MCF 10A (cell line): ENCODE results near the gene LTBR. TPM values are rescaled to one million over a fixed set of nuclear protein-coding genes. Genes with fewer than 3 reads are reported as not detected.

Source experiments
- BruUV-seq: library from RNA; stranded (reverse); fragments of 400-500 nt; replicated peaks from 2 replicates; lab custom pipeline; 2021; lab: Mats Ljungman, UMichigan
- CTCF ChIA-PET: fragments of 300-600 bp; sonication (Branson Sonifier 250); formaldehyde crosslinking; extraction: SDS; loops from one replicate; lab custom pipeline; 2021; ENCODE audit warnings: antibody characterized with exemption, inconsistent platforms; lab: Yijun Ruan, JAX
- POLR2A ChIA-PET: fragments of 300-600, 350-650 bp; sonication (Branson Sonifier 250); formaldehyde crosslinking; extraction: SDS; loops from one replicate; lab custom pipeline; 2020; ENCODE audit warnings: antibody characterized with exemption, inconsistent platforms; lab: Yijun Ruan, JAX
- DNase-seq: peaks from one replicate; pipeline ENCODE4 v3.0.0-alpha.2; 2018; ENCODE audit not compliant: unreplicated experiment
- H3K27ac Mint-ChIP-seq: one replicate; pipeline ENCODE4 v1.8.0; 2022; ENCODE audit warnings: mild to moderate bottlenecking, low read depth, mixed read lengths; ENCODE audit not compliant: unreplicated experiment
- H3K27me3 Mint-ChIP-seq: one replicate; pipeline ENCODE4 v1.8.0; 2022; ENCODE audit warnings: mixed read lengths; ENCODE audit not compliant: insufficient read depth, unreplicated experiment
- H3K36me3 Mint-ChIP-seq: one replicate; pipeline ENCODE4 v1.8.0; 2022; ENCODE audit warnings: mild to moderate bottlenecking, moderate library complexity, mixed read lengths; ENCODE audit not compliant: insufficient read depth, unreplicated experiment
- H3K4me1 Mint-ChIP-seq: one replicate; pipeline ENCODE4 v1.8.0; 2022; ENCODE audit warnings: mixed read lengths; ENCODE audit not compliant: insufficient read depth, unreplicated experiment
- H3K4me3 Mint-ChIP-seq: one replicate; pipeline ENCODE4 v1.8.0; 2022; ENCODE audit warnings: mild to moderate bottlenecking, moderate library complexity, mixed read lengths; ENCODE audit not compliant: unreplicated experiment
- H3K9me3 Mint-ChIP-seq: one replicate; pipeline ENCODE4 v1.8.0; 2022; ENCODE audit warnings: mixed read lengths; ENCODE audit not compliant: unreplicated experiment
- intact Hi-C: fragments of 100-400 bp; cut with micrococcal nuclease; formaldehyde crosslinking; loops from 2 replicates; pipeline ENCODE4 v1.14.1; 2022
- total RNA-seq: library from RNA; stranded (reverse); gene quantifications from 2 replicates; pipeline ENCODE4 v1.2.3, GENCODE V29; 2022
- TF ChIP-seq, protein P1 (sequence below): fragments of 200-600 bp; IDR thresholded peaks from one replicate; pipeline ENCODE4 v1.8.0; 2022; ENCODE audit warnings: antibody characterized with exemption, mild to moderate bottlenecking; ENCODE audit not compliant: unreplicated experiment

Gene LTBR
- total RNA-seq, 1 experiment from 2014 or later, result 169 TPM

GRCh38 chr12:6386038-6386437 is 2.1 kb downstream of the LTBR start:
- Mint-ChIP-seq H3K4me3 (peak overlapping the region; percentile 94), H3K27ac (no peak overlapping the region)
- POLR2A ChIA-PET, result interaction anchor here (1.5 to 6.7 kb wide), 3 partner anchors 13 to 171 kb away, joined by 3 to 120 read pairs (median 14); partner anchors contain the start of gene SCNN1A

GRCh38 chr12:6386491-6386890 is 2.5 kb downstream of the LTBR start:
- H3K4me1 Mint-ChIP-seq, result peaks cover 30% of the 10 kb centered on the region
- H3K27me3 Mint-ChIP-seq, result no peaks in the 10 kb centered on the region
- BruUV-seq, result no TSS peak
- POLR2A ChIA-PET, result interaction anchor here (6.7 kb wide), 1 partner anchor 14 kb away, joined by 120 read pairs; the partner anchor contains the start of gene SCNN1A
- peak overlapping the region; percentile 94 for H3K4me3 Mint-ChIP-seq
- CTCF ChIA-PET, result interaction anchor here (0.9 kb wide), 1 partner anchor 37 kb away, joined by 3 read pairs; no protein-coding TSS in a partner anchor
- DNase-seq, result no peak
- no peaks in the 10 kb centered on the region for H3K9me3 Mint-ChIP-seq
- H3K27ac Mint-ChIP-seq, result no peak overlapping the region
- peaks cover 71% of the 10 kb centered on the region for H3K36me3 Mint-ChIP-seq
- TF ChIP-seq, protein P1, sequence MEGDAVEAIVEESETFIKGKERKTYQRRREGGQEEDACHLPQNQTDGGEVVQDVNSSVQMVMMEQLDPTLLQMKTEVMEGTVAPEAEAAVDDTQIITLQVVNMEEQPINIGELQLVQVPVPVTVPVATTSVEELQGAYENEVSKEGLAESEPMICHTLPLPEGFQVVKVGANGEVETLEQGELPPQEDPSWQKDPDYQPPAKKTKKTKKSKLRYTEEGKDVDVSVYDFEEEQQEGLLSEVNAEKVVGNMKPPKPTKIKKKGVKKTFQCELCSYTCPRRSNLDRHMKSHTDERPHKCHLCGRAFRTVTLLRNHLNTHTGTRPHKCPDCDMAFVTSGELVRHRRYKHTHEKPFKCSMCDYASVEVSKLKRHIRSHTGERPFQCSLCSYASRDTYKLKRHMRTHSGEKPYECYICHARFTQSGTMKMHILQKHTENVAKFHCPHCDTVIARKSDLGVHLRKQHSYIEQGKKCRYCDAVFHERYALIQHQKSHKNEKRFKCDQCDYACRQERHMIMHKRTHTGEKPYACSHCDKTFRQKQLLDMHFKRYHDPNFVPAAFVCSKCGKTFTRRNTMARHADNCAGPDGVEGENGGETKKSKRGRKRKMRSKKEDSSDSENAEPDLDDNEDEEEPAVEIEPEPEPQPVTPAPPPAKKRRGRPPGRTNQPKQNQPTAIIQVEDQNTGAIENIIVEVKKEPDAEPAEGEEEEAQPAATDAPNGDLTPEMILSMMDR, result no peak
- intact Hi-C loops, result no loop called here

More at GRCh38 chr12:6386038-6386437, 2.1 kb downstream of the LTBR start:
- peaks cover 67% of the 10 kb centered on the region for H3K36me3 Mint-ChIP-seq
- DNase-seq, result no peak
- CTCF ChIA-PET, result interaction anchor here (0.8 to 4.2 kb wide), 4 partner anchors 13 to 63 kb away, joined by 3 to 23 read pairs (median 4); partner anchors contain the start of gene SCNN1A
- TF ChIP-seq, protein P1, result no peak
- H3K4me1 Mint-ChIP-seq, result peaks cover 33% of the 10 kb centered on the region
- H3K27me3 Mint-ChIP-seq, result no peaks in the 10 kb centered on the region
- H3K9me3 Mint-ChIP-seq, result no peaks in the 10 kb centered on the region
- intact Hi-C loops, result no loop called here
- BruUV-seq, result no TSS peak

- no peaks in the 10 kb centered on the region for H3K27me3 Mint-ChIP-seq
- TF ChIP-seq, protein P1, result no peak
- no peak for DNase-seq
- intact Hi-C loops, result no loop called here
- H3K36me3 Mint-ChIP-seq, result peaks cover 82% of the 10 kb centered on the region
- H3K27ac Mint-ChIP-seq, result no peak overlapping the region
- peaks cover 29% of the 10 kb centered on the region for H3K4me1 Mint-ChIP-seq
- H3K9me3 Mint-ChIP-seq, result no peaks in the 10 kb centered on the region
- BruUV-seq, result no TSS peak
- CTCF ChIA-PET, result interaction anchor here (0.5 to 2.0 kb wide), 3 partner anchors 36 to 1442 kb away, joined by 3 to 9 read pairs (median 3); no protein-coding TSS in a partner anchor
- no peak overlapping the region for H3K4me3 Mint-ChIP-seq
- POLR2A ChIA-PET, result interaction anchor here (0.7 kb wide), 3 partner anchors 13 to 31 kb away, joined by 3 to 4 read pairs (median 3); no protein-coding TSS in a partner anchor
Observed at GRCh38 chr12:6387541-6387940, 3.6 kb downstream of the LTBR start.

GRCh38 chr12:6390084-6390799 is 6.3 kb downstream of the LTBR start:
- CTCF ChIA-PET, result interaction anchor here (0.6 to 1.6 kb wide), 3 partner anchors 10 to 147 kb away, joined by 3 to 4 read pairs (median 3); no protein-coding TSS in a partner anchor
- BruUV-seq, result no TSS peak
- intact Hi-C loops, result no loop called here
- Mint-ChIP-seq H3K4me3 (no peak overlapping the region), H3K27me3 (no peaks in the 10 kb centered on the region), H3K9me3 (no peaks in the 10 kb centered on the region), H3K4me1 (peaks cover 23% of the 10 kb centered on the region), H3K36me3 (peaks cover 88% of the 10 kb centered on the region), H3K27ac (no peak overlapping the region)
- no peak for DNase-seq
- TF ChIP-seq, protein P1, result no peak
- POLR2A ChIA-PET, result interaction anchor here (0.5 to 0.6 kb wide), 2 partner anchors 26 to 55 kb away, joined by 3 read pairs; no protein-coding TSS in a partner anchor
